Neural progenitor cell (in vitro differentiated cells): ENCODE measurements around the gene SUCO.

ENCODE experiments used
- CTCF ChIP-seq: fragments of 200-600 bp; sonication (generic); IDR thresholded peaks from 2 replicates; pipeline ENCODE4 v1.5.1; 2017; ENCODE audit warnings: antibody characterized with exemption, mild to moderate bottlenecking
- EZH2phosphoT487 ChIP-seq: fragments of 200-600 bp; sonication (generic); IDR thresholded peaks from 2 replicates; pipeline ENCODE4 v1.6.1; 2017; ENCODE audit warnings: antibody characterized with exemption

GRCh38 chr1:172600615-172601014 is 67.7 kb downstream of the SUCO start:
- TF ChIP-seq CTCF (no peak), EZH2phosphoT487 (no peak)
